ENCODE results near the gene DGCR2.

DGCR2 gene

GRCh38 chr22:19110064-19110458, 12.2 kb downstream of the DGCR2 start:
- Histone ChIP-seq H3K4me3 (ENCODE audit: low read depth in 1 of 5, low read length in 5 of 5) (no peak overlapping the region), H3K4me1 (ENCODE audit: control insufficient read depth in 5 of 5, insufficient read depth in 5 of 5, low read length in 5 of 5) (peaks cover 16 to 42% (median 38%) of the 10 kb centered on the region in 5 donors), H3K36me3 (ENCODE audit: control insufficient read depth in 5 of 5, insufficient read depth in 5 of 5, low read length in 5 of 5) (no peaks in the 10 kb centered on the region), H3K27me3 (ENCODE audit: control insufficient read depth in 5 of 5, insufficient read depth in 4 of 5, low read length in 5 of 5) (no peaks in the 10 kb centered on the region), H3K9ac (ENCODE audit: low read length in 5 of 5) (no peak overlapping the region), H3K9me3 (ENCODE audit: control insufficient read depth in 5 of 5, low read length in 5 of 5) (no peaks in the 10 kb centered on the region), H3K27ac (ENCODE audit: low read depth, low read length) (no peak overlapping the region)

- peak overlapping the region; percentile 47 for H3K27ac ChIP-seq (ENCODE audit: low read depth, low read length)
- no peaks in the 10 kb centered on the region for H3K9me3 ChIP-seq (ENCODE audit: control insufficient read depth in 5 of 5, low read length in 5 of 5)
- H3K9ac ChIP-seq (ENCODE audit: low read length in 5 of 5): peak overlapping the region in 1 of 5 donors; percentile 15
- H3K4me1 ChIP-seq (ENCODE audit: control insufficient read depth in 5 of 5, insufficient read depth in 5 of 5, low read length in 5 of 5): peaks cover 14 to 43% (median 40%) of the 10 kb centered on the region in 5 donors
- H3K27me3 ChIP-seq (ENCODE audit: control insufficient read depth in 5 of 5, insufficient read depth in 4 of 5, low read length in 5 of 5): no peaks in the 10 kb centered on the region
- H3K36me3 ChIP-seq (ENCODE audit: control insufficient read depth in 5 of 5, insufficient read depth in 5 of 5, low read length in 5 of 5): no peaks in the 10 kb centered on the region
- H3K4me3 ChIP-seq (ENCODE audit: low read depth in 1 of 5, low read length in 5 of 5): peak overlapping the region in 1 of 5 donors; percentile 22
Measured at GRCh38 chr22:19109198-19110063, 12.8 kb downstream of the DGCR2 start.

GRCh38 chr22:19108807-19109197, 13.4 kb downstream of the DGCR2 start:
- Histone ChIP-seq H3K9ac (ENCODE audit: low read length in 5 of 5) (no peak overlapping the region), H3K9me3 (ENCODE audit: control insufficient read depth in 5 of 5, low read length in 5 of 5) (no peaks in the 10 kb centered on the region), H3K27ac (ENCODE audit: low read depth, low read length) (peak overlapping the region; percentile 47), H3K4me1 (ENCODE audit: control insufficient read depth in 5 of 5, insufficient read depth in 5 of 5, low read length in 5 of 5) (peaks cover 14 to 48% (median 45%) of the 10 kb centered on the region in 5 donors), H3K27me3 (ENCODE audit: control insufficient read depth in 5 of 5, insufficient read depth in 4 of 5, low read length in 5 of 5) (no peaks in the 10 kb centered on the region), H3K36me3 (ENCODE audit: control insufficient read depth in 5 of 5, insufficient read depth in 5 of 5, low read length in 5 of 5) (no peaks in the 10 kb centered on the region), H3K4me3 (ENCODE audit: low read depth in 1 of 5, low read length in 5 of 5) (no peak overlapping the region)

GRCh38 chr22:19107730-19108074, 14.5 kb downstream of the DGCR2 start:
- H3K36me3 ChIP-seq (ENCODE audit: control insufficient read depth in 5 of 5, insufficient read depth in 5 of 5, low read length in 5 of 5): no peaks in the 10 kb centered on the region
- H3K9ac ChIP-seq (ENCODE audit: low read length in 5 of 5): no peak overlapping the region
- no peak overlapping the region for H3K4me3 ChIP-seq (ENCODE audit: low read depth in 1 of 5, low read length in 5 of 5)
- no peaks in the 10 kb centered on the region for H3K27me3 ChIP-seq (ENCODE audit: control insufficient read depth in 5 of 5, insufficient read depth in 4 of 5, low read length in 5 of 5)
- no peak overlapping the region for H3K27ac ChIP-seq (ENCODE audit: low read depth, low read length)
- peaks cover 14 to 48% (median 46%) of the 10 kb centered on the region in 5 donors for H3K4me1 ChIP-seq (ENCODE audit: control insufficient read depth in 5 of 5, insufficient read depth in 5 of 5, low read length in 5 of 5)
- no peaks in the 10 kb centered on the region for H3K9me3 ChIP-seq (ENCODE audit: control insufficient read depth in 5 of 5, low read length in 5 of 5)

GRCh38 chr22:19106886-19107729, 15.1 kb downstream of the DGCR2 start:
- H3K4me1 ChIP-seq (ENCODE audit: control insufficient read depth in 5 of 5, insufficient read depth in 5 of 5, low read length in 5 of 5): peaks cover 14 to 48% (median 46%) of the 10 kb centered on the region in 5 donors

GRCh38 chr22:19105867-19106802, 16.1 kb downstream of the DGCR2 start:
- Histone ChIP-seq H3K4me1 (ENCODE audit: control insufficient read depth in 5 of 5, insufficient read depth in 5 of 5, low read length in 5 of 5) (peaks cover 14 to 47% (median 45%) of the 10 kb centered on the region in 5 donors), H3K27me3 (ENCODE audit: control insufficient read depth in 5 of 5, insufficient read depth in 4 of 5, low read length in 5 of 5) (no peaks in the 10 kb centered on the region), H3K9ac (ENCODE audit: low read length in 5 of 5) (peak overlapping the region in 1 of 5 donors; percentile 17), H3K36me3 (ENCODE audit: control insufficient read depth in 5 of 5, insufficient read depth in 5 of 5, low read length in 5 of 5) (no peaks in the 10 kb centered on the region), H3K9me3 (ENCODE audit: control insufficient read depth in 5 of 5, low read length in 5 of 5) (no peaks in the 10 kb centered on the region), H3K4me3 (ENCODE audit: low read depth in 1 of 5, low read length in 5 of 5) (no peak overlapping the region), H3K27ac (ENCODE audit: low read depth, low read length) (no peak overlapping the region)

More at GRCh38 chr22:19106886-19107729, 15.1 kb downstream of the DGCR2 start:
- H3K27ac ChIP-seq (ENCODE audit: low read depth, low read length): no peak overlapping the region
- no peaks in the 10 kb centered on the region for H3K9me3 ChIP-seq (ENCODE audit: control insufficient read depth in 5 of 5, low read length in 5 of 5)
- H3K9ac ChIP-seq (ENCODE audit: low read length in 5 of 5): peak overlapping the region in 1 of 5 donors; percentile 17
- no peaks in the 10 kb centered on the region for H3K27me3 ChIP-seq (ENCODE audit: control insufficient read depth in 5 of 5, insufficient read depth in 4 of 5, low read length in 5 of 5)
- no peak overlapping the region for H3K4me3 ChIP-seq (ENCODE audit: low read depth in 1 of 5, low read length in 5 of 5)
- H3K36me3 ChIP-seq (ENCODE audit: control insufficient read depth in 5 of 5, insufficient read depth in 5 of 5, low read length in 5 of 5): no peaks in the 10 kb centered on the region

- H3K9me3 ChIP-seq (ENCODE audit: control insufficient read depth in 5 of 5, low read length in 5 of 5): no peaks in the 10 kb centered on the region
- H3K36me3 ChIP-seq (ENCODE audit: control insufficient read depth in 5 of 5, insufficient read depth in 5 of 5, low read length in 5 of 5): no peaks in the 10 kb centered on the region
- H3K4me3 ChIP-seq (ENCODE audit: low read depth in 1 of 5, low read length in 5 of 5): no peak overlapping the region
- H3K9ac ChIP-seq (ENCODE audit: low read length in 5 of 5): no peak overlapping the region
- H3K4me1 ChIP-seq (ENCODE audit: control insufficient read depth in 5 of 5, insufficient read depth in 5 of 5, low read length in 5 of 5): peaks cover 14 to 47% (median 45%) of the 10 kb centered on the region in 5 donors
- H3K27me3 ChIP-seq (ENCODE audit: control insufficient read depth in 5 of 5, insufficient read depth in 4 of 5, low read length in 5 of 5): no peaks in the 10 kb centered on the region
- H3K27ac ChIP-seq (ENCODE audit: low read depth, low read length): no peak overlapping the region
Measured at GRCh38 chr22:19105456-19105855, 16.8 kb downstream of the DGCR2 start.

- Histone ChIP-seq H3K9ac (ENCODE audit: low read length in 5 of 5) (no peak overlapping the region), H3K27me3 (ENCODE audit: control insufficient read depth in 5 of 5, insufficient read depth in 4 of 5, low read length in 5 of 5) (no peaks in the 10 kb centered on the region), H3K4me1 (ENCODE audit: control insufficient read depth in 5 of 5, insufficient read depth in 5 of 5, low read length in 5 of 5) (peaks cover 10 to 36% (median 33%) of the 10 kb centered on the region in 5 donors), H3K9me3 (ENCODE audit: control insufficient read depth in 5 of 5, low read length in 5 of 5) (no peaks in the 10 kb centered on the region), H3K27ac (ENCODE audit: low read depth, low read length) (no peak overlapping the region), H3K4me3 (ENCODE audit: low read depth in 1 of 5, low read length in 5 of 5) (no peak overlapping the region), H3K36me3 (ENCODE audit: control insufficient read depth in 5 of 5, insufficient read depth in 5 of 5, low read length in 5 of 5) (peaks cover 0 to under 1% (median 0%) of the 10 kb centered on the region in 5 donors)
Measured at GRCh38 chr22:19103880-19104821, 18.1 kb downstream of the DGCR2 start.

- Histone ChIP-seq H3K4me1 (ENCODE audit: control insufficient read depth in 5 of 5, insufficient read depth in 5 of 5, low read length in 5 of 5) (peaks cover 0 to 9% (median 0%) of the 10 kb centered on the region in 5 donors), H3K4me3 (ENCODE audit: low read depth in 1 of 5, low read length in 5 of 5) (no peak overlapping the region), H3K27me3 (ENCODE audit: control insufficient read depth in 5 of 5, insufficient read depth in 4 of 5, low read length in 5 of 5) (no peaks in the 10 kb centered on the region), H3K36me3 (ENCODE audit: control insufficient read depth in 5 of 5, insufficient read depth in 5 of 5, low read length in 5 of 5) (peaks cover 0 to 12% (median 3%) of the 10 kb centered on the region in 5 donors), H3K9ac (ENCODE audit: low read length in 5 of 5) (no peak overlapping the region), H3K9me3 (ENCODE audit: control insufficient read depth in 5 of 5, low read length in 5 of 5) (no peaks in the 10 kb centered on the region), H3K27ac (ENCODE audit: low read depth, low read length) (no peak overlapping the region)
Measured at GRCh38 chr22:19098157-19098556, 24.1 kb downstream of the DGCR2 start.

All from subcutaneous abdominal adipose tissue (tissue), 5 donors.